ENCODE results near the gene C1RL. TPM values are rescaled to one million over a fixed set of nuclear protein-coding genes. Genes with fewer than 3 reads are reported as not detected.

C1RL gene
- total and polyA plus RNA-seq, 9 donors, result 48.4 to 160 (median 98.9) TPM

- no peak overlapping the region for H3K4me3 ChIP-seq
- 82 to 92% (median 88%) methylated on average over 6 of the region's 6 CpGs for WGBS, 3 donors
- peaks cover 11% of the 10 kb centered on the region for H3K4me1 ChIP-seq (ENCODE audit: insufficient read depth)
- peak overlapping the region in 1 of 2 donors; percentile 71 for H3K27ac ChIP-seq
- no peak for TF ChIP-seq EP300 (IDR thresholded peaks at IDR 0.05)
- TF ChIP-seq CTCF (IDR thresholded peaks at IDR 0.05), result no peak
- TF ChIP-seq POLR2A (IDR thresholded peaks at IDR 0.05), result no peak
- intact Hi-C loops (cut with DNase I), result no loop called here
- no peak for DNase-seq
- H3K27me3 ChIP-seq, result no peaks in the 10 kb centered on the region
- no peaks in the 10 kb centered on the region for H3K9me3 ChIP-seq
- no peaks in the 10 kb centered on the region for H3K36me3 ChIP-seq
Observed at GRCh38 chr12:7069386-7069785, 39.6 kb downstream of the C1RL start.

GRCh38 chr12:7068994-7069346 lies 40.0 kb downstream of the C1RL start:
- intact Hi-C loops (cut with DNase I), result no loop called here
- TF ChIP-seq EP300 (IDR thresholded peaks at IDR 0.05) (no peak), CTCF (IDR thresholded peaks at IDR 0.05) (no peak), POLR2A (IDR thresholded peaks at IDR 0.05) (no peak)
- no peaks in the 10 kb centered on the region for H3K36me3 ChIP-seq

GRCh38 chr12:7068240-7068993 lies 40.6 kb downstream of the C1RL start:
- H3K27me3 ChIP-seq, result no peaks in the 10 kb centered on the region
- H3K36me3 ChIP-seq, result no peaks in the 10 kb centered on the region
- TF ChIP-seq POLR2A (IDR thresholded peaks at IDR 0.05) (no peak), CTCF (IDR thresholded peaks at IDR 0.05) (no peak), EP300 (IDR thresholded peaks at IDR 0.05) (no peak)
- no peak for DNase-seq
- peak overlapping the region in 1 of 2 donors; percentile 71 for H3K27ac ChIP-seq
- H3K9me3 ChIP-seq, result no peaks in the 10 kb centered on the region
- H3K4me1 ChIP-seq (ENCODE audit: insufficient read depth), result peaks cover 11% of the 10 kb centered on the region
- H3K4me3 ChIP-seq, result no peak overlapping the region
- WGBS, 3 donors, result 29 to 43% (median 35%) methylated on average over 11 of the region's 11 CpGs
- intact Hi-C loops (cut with DNase I), result no loop called here

More at GRCh38 chr12:7068994-7069346, 40.0 kb downstream of the C1RL start:
- no peak for DNase-seq
- peaks cover 11% of the 10 kb centered on the region for H3K4me1 ChIP-seq (ENCODE audit: insufficient read depth)
- H3K4me3 ChIP-seq, result no peak overlapping the region
- H3K27me3 ChIP-seq, result no peaks in the 10 kb centered on the region
- H3K27ac ChIP-seq, result peak overlapping the region in 1 of 2 donors; percentile 71
- H3K9me3 ChIP-seq, result no peaks in the 10 kb centered on the region
- WGBS, 3 donors, result 13 to 22% (median 22%) methylated on average over 2 of the region's 2 CpGs

- Histone ChIP-seq H3K4me1 (ENCODE audit: insufficient read depth) (peaks cover 14% of the 10 kb centered on the region), H3K36me3 (no peaks in the 10 kb centered on the region), H3K27me3 (no peaks in the 10 kb centered on the region), H3K9me3 (no peaks in the 10 kb centered on the region), H3K27ac (peak overlapping the region in 1 of 2 donors; percentile 71), H3K4me3 (no peak overlapping the region)
- 78 to 84% (median 81%) methylated on average over 7 of the region's 7 CpGs for WGBS, 3 donors
- TF ChIP-seq CTCF (IDR thresholded peaks at IDR 0.05) (no peak), EP300 (IDR thresholded peaks at IDR 0.05) (no peak), POLR2A (IDR thresholded peaks at IDR 0.05) (no peak)
- intact Hi-C loops (cut with DNase I), result no loop called here
- no peak for DNase-seq
Observed at GRCh38 chr12:7067096-7067495, 41.9 kb downstream of the C1RL start.

Data from ovary (tissue), 9 donors.